Left lung (tissue), 10 donors: Measurements from ENCODE around the gene TCF7L2. TPM values are rescaled to one million over a fixed set of nuclear protein-coding genes. Genes with fewer than 3 reads are reported as not detected.

Experiments
- ATAC-seq: fragments of 200-7000 bp; cut with Tn5 transposase; one replicate; pipeline ENCODE4 v1.9.1; 2020; ENCODE audit warnings: moderate library complexity
- DNase-seq, 4 donors: peaks; one replicate each; pipeline ENCODE4 v3.0.0-alpha.2; 2013 to 2020
- H3K27ac ChIP-seq, 2 donors: fragments of 200-600 bp; sonication (generic) in 1 of 2; one replicate each; pipeline versions ENCODE4 v1.5.0 to v1.8.0; 2020 to 2021
- H3K27me3 ChIP-seq, 2 donors: fragments of 200-600 bp; sonication (generic) in 1 of 2; one replicate each; pipeline versions ENCODE4 v1.5.0 to v1.8.0; 2020 to 2021
- H3K36me3 ChIP-seq, 2 donors: fragments of 200-600 bp; sonication (generic) in 1 of 2; one replicate each; pipeline versions ENCODE4 v1.5.0 to v1.8.0; 2020 to 2021
- H3K4me1 ChIP-seq, 2 donors: fragments of 200-600 bp; one replicate each; pipeline ENCODE4 v1.8.0; 2021
- H3K4me3 ChIP-seq, 2 donors: fragments of 200-600 bp; sonication (generic) in 1 of 2; one replicate each; pipeline versions ENCODE4 v1.5.0 to v1.8.0; 2020 to 2021; ENCODE audit warnings: mild to moderate bottlenecking in 1 of 2
- H3K9me3 ChIP-seq, 2 donors: fragments of 200-600 bp; sonication (generic) in 1 of 2; one replicate each; pipeline versions ENCODE4 v1.5.0 to v1.8.0; 2020 to 2021
- intact Hi-C, 2 donors: fragments of 100-400 bp; cut with DNase I; formaldehyde crosslinking; loops; one replicate each; pipeline versions ENCODE4 v1.11.2 to v1.14.2; 2022
- polyA plus RNA-seq, 6 donors: library from polyadenylated mRNA; unstranded; fragments of 120-200 nt; gene quantifications; one replicate each; pipeline ENCODE4 v1.2.1, GENCODE V29; 2013; ENCODE audit not compliant: insufficient read length in 6 of 6
- total RNA-seq, 2 donors: library from RNA; stranded (reverse); fragmentation: NEBNext Ultra II Directional; extraction: Animal tissue kit (Norgen Biotek cat#: 25700); gene quantifications; one replicate each; pipeline ENCODE4 v1.2.1, GENCODE V29; 2021
- TF ChIP-seq, protein P1 (sequence below), 2 donors: fragments of 200-600 bp; sonication (generic) in 1 of 2; IDR thresholded peaks; one replicate each; pipeline versions ENCODE4 v1.5.0 to v1.8.0; 2021; ENCODE audit warnings: antibody characterized with exemption in 2 of 2
- donor health status: DM: no; HTN: yes; CAD: no.
- donor health status: DM: no; HTN: no; CAD: no.

The TCF7L2 gene
- total and polyA plus RNA-seq, 8 donors, result 25.1 to 54.9 (median 53.0) TPM

DNA sequence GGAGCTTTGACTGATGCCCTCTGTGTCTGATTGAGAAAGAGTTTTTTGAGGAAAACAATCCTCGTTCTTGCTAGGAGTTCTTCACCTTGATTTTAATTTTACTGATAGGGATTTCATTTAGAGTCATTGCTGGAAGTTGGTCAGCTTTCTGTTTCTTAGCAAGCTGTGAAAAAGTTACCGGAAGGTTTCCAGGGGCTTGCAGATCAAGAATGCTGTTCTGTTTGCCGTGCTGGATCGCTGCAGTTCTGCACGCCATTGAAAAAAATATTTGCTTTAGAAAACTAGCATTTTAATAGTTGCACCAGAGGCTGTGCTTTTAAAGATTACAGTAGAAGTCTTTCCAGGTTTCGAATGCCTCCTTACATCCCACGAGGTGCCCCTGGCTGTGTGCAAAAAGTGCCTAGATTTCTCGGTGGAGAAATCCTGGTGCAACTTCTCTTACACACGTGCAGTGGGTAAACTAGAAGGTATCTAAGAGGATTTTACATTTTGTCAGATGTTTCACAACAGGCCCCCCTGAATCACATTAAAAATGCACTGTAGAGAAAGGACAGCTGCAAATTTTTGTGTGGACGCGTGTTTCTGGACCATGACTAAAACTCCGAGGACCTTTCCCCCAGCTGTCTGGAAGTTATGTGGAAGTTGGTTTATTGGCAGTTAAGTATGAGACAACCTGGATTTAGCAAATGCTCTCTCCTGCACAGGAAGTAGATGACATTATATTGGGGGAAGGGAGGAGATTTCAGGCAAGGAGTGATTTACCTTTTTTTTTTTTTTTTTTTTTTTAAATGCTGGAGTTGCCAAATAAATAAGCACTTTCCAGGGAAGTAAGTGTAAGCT, 5.8 kb downstream of the TCF7L2 start:
- Histone ChIP-seq H3K27ac (peak overlapping the region; percentile 11 to 59), H3K9me3 (no peaks in the 10 kb centered on the region), H3K27me3 (peaks cover 0 to 9% of the 10 kb centered on the region in 2 donors), H3K4me1 (peaks cover 11 to 59% of the 10 kb centered on the region in 2 donors), H3K4me3 (peak overlapping the region; percentile 6 to 17), H3K36me3 (no peaks in the 10 kb centered on the region)
- intact Hi-C loops, result loop anchor here in 1 of 2 donors (10.0 kb wide), 2 partner anchors 89 to 169 kb away; no protein-coding TSS in a partner anchor
- ATAC-seq, result no peak
- TF ChIP-seq, protein P1, sequence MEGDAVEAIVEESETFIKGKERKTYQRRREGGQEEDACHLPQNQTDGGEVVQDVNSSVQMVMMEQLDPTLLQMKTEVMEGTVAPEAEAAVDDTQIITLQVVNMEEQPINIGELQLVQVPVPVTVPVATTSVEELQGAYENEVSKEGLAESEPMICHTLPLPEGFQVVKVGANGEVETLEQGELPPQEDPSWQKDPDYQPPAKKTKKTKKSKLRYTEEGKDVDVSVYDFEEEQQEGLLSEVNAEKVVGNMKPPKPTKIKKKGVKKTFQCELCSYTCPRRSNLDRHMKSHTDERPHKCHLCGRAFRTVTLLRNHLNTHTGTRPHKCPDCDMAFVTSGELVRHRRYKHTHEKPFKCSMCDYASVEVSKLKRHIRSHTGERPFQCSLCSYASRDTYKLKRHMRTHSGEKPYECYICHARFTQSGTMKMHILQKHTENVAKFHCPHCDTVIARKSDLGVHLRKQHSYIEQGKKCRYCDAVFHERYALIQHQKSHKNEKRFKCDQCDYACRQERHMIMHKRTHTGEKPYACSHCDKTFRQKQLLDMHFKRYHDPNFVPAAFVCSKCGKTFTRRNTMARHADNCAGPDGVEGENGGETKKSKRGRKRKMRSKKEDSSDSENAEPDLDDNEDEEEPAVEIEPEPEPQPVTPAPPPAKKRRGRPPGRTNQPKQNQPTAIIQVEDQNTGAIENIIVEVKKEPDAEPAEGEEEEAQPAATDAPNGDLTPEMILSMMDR (IDR thresholded peaks at IDR 0.05), result no peak
- peak in 2 of 4 donors; percentile 51 to 57 for DNase-seq

DNA sequence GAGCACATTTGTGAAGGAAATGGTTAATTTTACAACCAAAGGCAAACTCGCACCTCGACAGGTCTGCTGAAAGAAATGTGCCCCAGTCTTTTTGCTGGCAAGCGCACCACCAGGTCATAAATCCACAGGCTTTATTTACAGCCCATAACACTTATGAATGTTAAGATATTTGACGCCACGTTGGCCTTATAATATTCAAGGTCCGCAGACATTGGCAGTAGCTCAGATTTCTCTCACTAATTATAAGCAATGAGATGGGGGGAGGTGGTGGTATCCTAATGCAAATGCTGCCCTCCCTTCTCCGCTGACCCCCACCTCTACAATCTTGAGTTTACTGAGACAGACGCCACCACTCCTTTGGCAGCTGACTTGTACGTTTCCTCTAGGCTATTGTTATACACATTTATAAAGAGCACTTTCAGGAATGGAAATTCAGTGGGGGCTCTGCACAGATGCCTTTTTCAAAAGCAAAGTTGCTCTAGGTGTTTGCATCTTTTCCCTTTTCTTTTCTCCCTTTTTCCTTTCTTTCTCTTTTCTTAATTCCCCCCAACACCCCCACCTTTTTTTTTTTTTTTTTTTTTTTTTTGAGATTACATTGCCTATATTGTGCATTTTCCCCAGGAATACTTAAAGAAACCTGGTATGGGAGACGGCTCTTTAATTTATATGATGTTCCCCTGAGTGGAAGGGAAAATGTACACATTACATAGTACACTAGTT, 6.7 kb downstream of the TCF7L2 start:
- intact Hi-C loops, result loop anchor here in 1 of 2 donors (10.0 kb wide), 2 partner anchors 88 to 168 kb away; no protein-coding TSS in a partner anchor
- DNase-seq, result no peak
- Histone ChIP-seq H3K27me3 (peaks cover 0 to 9% of the 10 kb centered on the region in 2 donors), H3K27ac (peak overlapping the region in 1 of 2 donors; percentile 59), H3K9me3 (no peaks in the 10 kb centered on the region), H3K4me3 (no peak overlapping the region), H3K36me3 (no peaks in the 10 kb centered on the region), H3K4me1 (peaks cover 11 to 59% of the 10 kb centered on the region in 2 donors)
- TF ChIP-seq, protein P1 (IDR thresholded peaks at IDR 0.05), result no peak
- no peak for ATAC-seq

DNA sequence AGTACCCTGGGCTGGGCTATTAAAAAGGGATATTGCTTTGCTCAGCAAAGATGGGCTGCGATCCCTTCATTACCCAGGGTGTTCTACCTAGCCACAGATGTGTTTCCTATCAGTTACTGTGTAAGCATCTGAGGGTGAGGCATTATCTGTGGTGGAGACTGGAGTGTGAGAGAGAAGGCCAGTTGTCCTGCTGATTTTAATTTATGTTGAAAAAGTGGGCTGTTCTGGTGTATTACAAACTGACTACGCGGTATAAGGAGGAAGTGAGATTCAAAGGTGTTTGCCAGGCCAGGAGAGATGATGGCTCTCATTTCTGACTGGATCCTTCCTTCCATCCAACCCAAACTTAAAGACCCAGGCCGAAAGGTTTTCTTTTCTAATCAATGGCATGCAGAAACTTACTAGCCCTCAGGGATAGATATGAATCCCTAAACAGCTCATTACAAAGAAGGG, 7.6 kb downstream of the TCF7L2 start:
- H3K27ac ChIP-seq, result no peak overlapping the region
- peaks cover 0 to 4% of the 10 kb centered on the region in 2 donors for H3K27me3 ChIP-seq
- intact Hi-C loops, result loop anchor here in 1 of 2 donors (10.0 kb wide), 2 partner anchors 87 to 167 kb away; no protein-coding TSS in a partner anchor
- TF ChIP-seq, protein P1 (IDR thresholded peaks at IDR 0.05), result no peak
- no peak overlapping the region for H3K4me3 ChIP-seq
- DNase-seq, result no peak
- no peaks in the 10 kb centered on the region for H3K36me3 ChIP-seq
- H3K9me3 ChIP-seq, result no peaks in the 10 kb centered on the region
- ATAC-seq, result no peak
- peaks cover 11 to 63% of the 10 kb centered on the region in 2 donors for H3K4me1 ChIP-seq

DNA sequence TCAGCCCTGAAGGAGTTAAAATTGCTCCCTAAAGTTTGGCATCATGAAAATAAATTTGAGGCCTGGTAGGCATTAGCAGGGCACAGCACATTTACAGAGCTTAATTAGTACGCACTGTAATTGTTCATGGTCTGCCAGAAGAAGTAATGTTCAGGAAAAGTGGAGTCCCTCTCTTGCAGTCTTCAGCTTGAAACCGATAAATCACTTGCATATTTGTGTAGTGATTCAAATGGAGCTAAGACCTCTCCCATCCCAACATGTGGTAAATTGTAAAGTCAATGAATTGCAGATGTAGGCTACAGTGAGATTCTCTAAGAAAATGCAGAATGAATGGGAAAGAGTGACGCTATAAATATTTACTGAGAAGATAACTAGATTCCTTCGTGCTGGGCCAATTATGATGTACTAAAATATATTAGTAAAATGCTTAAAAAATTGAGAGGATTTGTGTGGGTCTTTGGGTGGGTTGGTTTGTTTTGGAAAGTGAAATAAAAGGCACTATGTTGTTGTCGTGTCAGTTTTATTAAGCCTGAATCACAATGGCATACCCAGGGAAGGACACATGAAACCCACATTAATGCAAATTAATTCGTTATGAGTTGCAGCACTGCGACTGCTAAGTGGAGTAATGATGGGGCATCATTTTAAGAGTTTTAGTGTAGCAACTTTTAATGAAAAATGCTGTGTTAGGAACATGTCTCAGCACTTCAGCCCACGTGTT, 8.4 kb downstream of the TCF7L2 start:
- peak; percentile 26 for ATAC-seq
- Histone ChIP-seq H3K4me1 (peaks cover 11 to 61% of the 10 kb centered on the region in 2 donors), H3K27me3 (no peaks in the 10 kb centered on the region), H3K36me3 (no peaks in the 10 kb centered on the region), H3K4me3 (no peak overlapping the region), H3K27ac (no peak overlapping the region), H3K9me3 (no peaks in the 10 kb centered on the region)
- DNase-seq, result no peak
- TF ChIP-seq, protein P1 (IDR thresholded peaks at IDR 0.05), result no peak
- intact Hi-C loops, result loop anchor here in 1 of 2 donors (10.0 kb wide), 2 partner anchors 86 to 166 kb away; no protein-coding TSS in a partner anchor
